Ramos (cell line): Measurements from ENCODE around the gene ATP7B.

Source experiments
- in situ Hi-C: fragments of 300-500 bp; cut with MboI; formaldehyde crosslinking; loops from one replicate; pipeline ENCODE4 v1.14.3; 2022; ENCODE audit warnings: low sequenced_read_pairs; ENCODE audit not compliant: unreplicated experiment

The ATP7B gene

GRCh38 chr13:51955281-51955771, 55.9 kb downstream of the ATP7B start:
- in situ Hi-C loops, result no loop called here

GRCh38 chr13:51953347-51954195, 57.7 kb downstream of the ATP7B start:
- in situ Hi-C loops, result no loop called here

- in situ Hi-C loops, result no loop called here
These were observed 60.5 kb downstream of the ATP7B start for GRCh38 chr13:51950722-51951121.

GRCh38 chr13:51946163-51946669, 65.0 kb downstream of the ATP7B start:
- in situ Hi-C loops, result no loop called here

GRCh38 chr13:51945149-51945548, 66.1 kb downstream of the ATP7B start:
- in situ Hi-C loops, result no loop called here

- in situ Hi-C loops, result no loop called here
These were observed 66.8 kb downstream of the ATP7B start for GRCh38 chr13:51944428-51944827.

GRCh38 chr13:51943721-51944120, 67.5 kb downstream of the ATP7B start:
- in situ Hi-C loops, result no loop called here

GRCh38 chr13:51942189-51942588, 69.1 kb downstream of the ATP7B start:
- in situ Hi-C loops, result no loop called here

- in situ Hi-C loops, result no loop called here
These were observed 72.8 kb downstream of the ATP7B start for GRCh38 chr13:51938454-51938853.

- in situ Hi-C loops, result no loop called here
These were observed 73.6 kb downstream of the ATP7B start for GRCh38 chr13:51937320-51938290.

- in situ Hi-C loops, result no loop called here
These were observed 75.7 kb downstream of the ATP7B start for GRCh38 chr13:51935326-51936171.

GRCh38 chr13:51934461-51935087, 76.7 kb downstream of the ATP7B start:
- in situ Hi-C loops, result no loop called here

- in situ Hi-C loops, result no loop called here
These were observed 77.7 kb downstream of the ATP7B start for GRCh38 chr13:51933466-51934058.

- in situ Hi-C loops, result no loop called here
These were observed 79.0 kb downstream of the ATP7B start for GRCh38 chr13:51932231-51932630.

GRCh38 chr13:51931606-51932005, 79.6 kb downstream of the ATP7B start:
- in situ Hi-C loops, result no loop called here

- in situ Hi-C loops, result no loop called here
These were observed 81.6 kb downstream of the ATP7B start for GRCh38 chr13:51929699-51930098.

GRCh38 chr13:51928231-51928630, 83.0 kb downstream of the ATP7B start:
- in situ Hi-C loops, result no loop called here

GRCh38 chr13:51927129-51927528, 84.1 kb downstream of the ATP7B start:
- in situ Hi-C loops, result no loop called here

GRCh38 chr13:51926528-51926885, 84.7 kb downstream of the ATP7B start:
- in situ Hi-C loops, result no loop called here
